Ishikawa (cell line): ENCODE measurements around the gene SSU72.

Source experiments
- CREB1 ChIP-seq: IDR thresholded peaks from 2 replicates; pipeline ENCODE4 v1.6.1; 2012; ENCODE audit warnings: low read depth
- TF ChIP-seq, protein P1 (sequence below): IDR thresholded peaks from 2 replicates; pipeline ENCODE4 v1.6.1; 2012; ENCODE audit warnings: low read depth, mild to moderate bottlenecking

DNA sequence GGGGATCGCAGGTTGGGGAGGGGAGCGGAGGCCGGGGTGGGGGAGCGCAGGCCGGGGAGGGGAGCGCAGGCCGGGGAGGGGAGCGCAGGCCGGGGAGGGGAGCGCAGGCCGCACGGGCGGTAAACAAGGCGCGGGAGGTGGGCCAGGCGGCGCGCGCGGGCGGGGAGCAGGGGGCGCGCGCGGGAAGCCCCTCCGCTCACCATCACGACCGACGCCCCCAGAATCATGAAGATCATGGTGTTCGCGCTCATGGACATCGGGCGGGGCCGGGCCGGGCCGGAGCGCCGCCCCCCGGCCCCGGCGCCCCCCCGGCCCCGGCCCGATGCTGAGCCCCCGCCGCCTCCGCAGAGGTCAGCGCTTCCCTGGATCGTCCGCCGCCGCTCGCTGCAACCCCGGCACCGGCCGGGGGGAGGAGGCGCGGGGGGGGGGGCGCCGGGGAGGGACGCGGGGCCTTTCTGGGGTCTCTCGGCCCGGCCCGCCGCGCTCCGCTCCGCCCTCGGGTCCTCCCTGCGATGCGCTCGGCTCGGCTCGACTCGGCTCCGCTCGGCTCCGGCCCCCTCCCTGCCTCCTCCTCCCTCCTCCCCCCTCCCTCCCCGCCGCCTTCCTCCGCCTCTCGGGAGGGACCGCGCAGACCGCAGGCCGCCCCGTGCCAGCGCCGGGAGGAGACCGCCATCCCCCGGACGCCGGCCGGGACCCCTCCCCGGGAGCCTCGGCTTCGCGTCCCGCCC, 34.4 kb downstream of the SSU72 start, which contains the start of gene TMEM240:
- TF ChIP-seq CREB1: no peak
- TF ChIP-seq, protein P1, sequence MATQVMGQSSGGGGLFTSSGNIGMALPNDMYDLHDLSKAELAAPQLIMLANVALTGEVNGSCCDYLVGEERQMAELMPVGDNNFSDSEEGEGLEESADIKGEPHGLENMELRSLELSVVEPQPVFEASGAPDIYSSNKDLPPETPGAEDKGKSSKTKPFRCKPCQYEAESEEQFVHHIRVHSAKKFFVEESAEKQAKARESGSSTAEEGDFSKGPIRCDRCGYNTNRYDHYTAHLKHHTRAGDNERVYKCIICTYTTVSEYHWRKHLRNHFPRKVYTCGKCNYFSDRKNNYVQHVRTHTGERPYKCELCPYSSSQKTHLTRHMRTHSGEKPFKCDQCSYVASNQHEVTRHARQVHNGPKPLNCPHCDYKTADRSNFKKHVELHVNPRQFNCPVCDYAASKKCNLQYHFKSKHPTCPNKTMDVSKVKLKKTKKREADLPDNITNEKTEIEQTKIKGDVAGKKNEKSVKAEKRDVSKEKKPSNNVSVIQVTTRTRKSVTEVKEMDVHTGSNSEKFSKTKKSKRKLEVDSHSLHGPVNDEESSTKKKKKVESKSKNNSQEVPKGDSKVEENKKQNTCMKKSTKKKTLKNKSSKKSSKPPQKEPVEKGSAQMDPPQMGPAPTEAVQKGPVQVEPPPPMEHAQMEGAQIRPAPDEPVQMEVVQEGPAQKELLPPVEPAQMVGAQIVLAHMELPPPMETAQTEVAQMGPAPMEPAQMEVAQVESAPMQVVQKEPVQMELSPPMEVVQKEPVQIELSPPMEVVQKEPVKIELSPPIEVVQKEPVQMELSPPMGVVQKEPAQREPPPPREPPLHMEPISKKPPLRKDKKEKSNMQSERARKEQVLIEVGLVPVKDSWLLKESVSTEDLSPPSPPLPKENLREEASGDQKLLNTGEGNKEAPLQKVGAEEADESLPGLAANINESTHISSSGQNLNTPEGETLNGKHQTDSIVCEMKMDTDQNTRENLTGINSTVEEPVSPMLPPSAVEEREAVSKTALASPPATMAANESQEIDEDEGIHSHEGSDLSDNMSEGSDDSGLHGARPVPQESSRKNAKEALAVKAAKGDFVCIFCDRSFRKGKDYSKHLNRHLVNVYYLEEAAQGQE: no peak
